Trophoblast cell (in vitro differentiated cells and primary cell): ENCODE results near the gene PELI2.

Experiments
- DNase-seq, 2 donors: peaks; one replicate each; pipeline ENCODE4 v3.0.0-alpha.2; 2016
- H2AFZ ChIP-seq: 2 replicates; pipeline ENCODE4 v1.6.1; 2013; ENCODE audit warnings: low read length, moderate library complexity, mild to moderate bottlenecking; ENCODE audit not compliant: insufficient read depth, poor library complexity
- H2AK5ac ChIP-seq: 2 replicates; pipeline ENCODE4 v1.6.1; 2013; ENCODE audit warnings: mild to moderate bottlenecking, low read length
- H2BK120ac ChIP-seq: 2 replicates; pipeline ENCODE4 v1.6.1; 2013; ENCODE audit warnings: low read length, mild to moderate bottlenecking, moderate library complexity; ENCODE audit not compliant: insufficient read depth, poor library complexity
- H2BK12ac ChIP-seq: 2 replicates; pipeline ENCODE4 v1.6.1; 2013; ENCODE audit warnings: mild to moderate bottlenecking, low read length, moderate library complexity
- H2BK5ac ChIP-seq: 2 replicates; pipeline ENCODE4 v1.6.1; 2013; ENCODE audit warnings: low read length, low read depth, moderate library complexity, mild to moderate bottlenecking; ENCODE audit not compliant: poor library complexity
- H3K14ac ChIP-seq: 2 replicates; pipeline ENCODE4 v1.6.1; 2013; ENCODE audit warnings: mild to moderate bottlenecking, low read length
- H3K18ac ChIP-seq: 2 replicates; pipeline ENCODE4 v1.6.1; 2013; ENCODE audit warnings: mild to moderate bottlenecking, low read length
- H3K23ac ChIP-seq: 2 replicates; pipeline ENCODE4 v1.6.1; 2013; ENCODE audit warnings: low read length
- H3K27ac ChIP-seq: 2 replicates; pipeline ENCODE4 v1.5.1; 2013; ENCODE audit warnings: low read depth, mild to moderate bottlenecking, inconsistent platforms, low read length, moderate library complexity
- H3K27me3 ChIP-seq: 2 replicates; pipeline ENCODE4 v1.6.1; 2013; ENCODE audit warnings: inconsistent platforms, mild to moderate bottlenecking, low read length, moderate library complexity; ENCODE audit not compliant: insufficient read depth
- H3K36me3 ChIP-seq, 2 experiments: 1 replicate in 1 of 2; 2 replicates in 1 of 2; pipeline ENCODE4 v1.6.1; 2013; ENCODE audit warnings: low read length in 2 of 2, mild to moderate bottlenecking in 2 of 2, moderate library complexity in 1 of 2; ENCODE audit not compliant: insufficient read depth in 2 of 2, control insufficient read depth in 1 of 2
- H3K4ac ChIP-seq: 2 replicates; pipeline ENCODE4 v1.6.1; 2013; ENCODE audit warnings: low read depth, mild to moderate bottlenecking, low read length, moderate library complexity
- H3K4me1 ChIP-seq, 2 experiments: 1 replicate in 1 of 2; 2 replicates in 1 of 2; pipeline ENCODE4 v1.6.1; 2013; ENCODE audit warnings: low read length in 2 of 2, mild to moderate bottlenecking in 2 of 2, moderate library complexity in 1 of 2; ENCODE audit not compliant: insufficient read depth in 2 of 2, control insufficient read depth in 1 of 2
- H3K4me2 ChIP-seq: 2 replicates; pipeline ENCODE4 v1.6.1; 2013; ENCODE audit warnings: inconsistent platforms, mild to moderate bottlenecking, low read length, moderate library complexity
- H3K4me3 ChIP-seq: 2 replicates; pipeline ENCODE4 v1.5.1; 2013; ENCODE audit warnings: mild to moderate bottlenecking, low read depth, low read length, inconsistent platforms
- H3K79me1 ChIP-seq: one replicate; pipeline ENCODE4 v1.6.1; 2013; ENCODE audit warnings: low read length
- H3K79me2 ChIP-seq: 2 replicates; pipeline ENCODE4 v1.6.1; 2013; ENCODE audit warnings: low read length, mild to moderate bottlenecking; ENCODE audit not compliant: control insufficient read depth, insufficient read depth, poor library complexity
- H3K9ac ChIP-seq: 2 replicates; pipeline ENCODE4 v1.6.1; 2013; ENCODE audit warnings: mild to moderate bottlenecking, low read length
- H3K9me3 ChIP-seq: 2 replicates; pipeline ENCODE4 v1.6.1; 2013; ENCODE audit warnings: low read depth, mild to moderate bottlenecking, control low read depth, inconsistent platforms, low read length; ENCODE audit not compliant: insufficient read depth
- H4K12ac ChIP-seq: 2 replicates; pipeline ENCODE4 v1.6.1; 2013; ENCODE audit warnings: low read depth, mild to moderate bottlenecking, low read length, moderate library complexity
- H4K8ac ChIP-seq: 2 replicates; pipeline ENCODE4 v1.6.1; 2013; ENCODE audit warnings: low read depth, mild to moderate bottlenecking, low read length, moderate library complexity
- H4K91ac ChIP-seq: one replicate; pipeline ENCODE4 v1.6.1; 2013; ENCODE audit warnings: low read depth, mild to moderate bottlenecking, low read length, moderate library complexity
- WGBS: extraction: QIAGEN DNeasy Blood & Tissue Kit; methylation state at CpG from one replicate; pipeline ENCODE4 v1.1.7; 2013; ENCODE audit warnings: missing lambda C conversion rate; ENCODE audit not compliant: insufficient read length, insufficient coverage; ENCODE audit errors: extremely low coverage; 5-methylcytosine and 5-hydroxymethylcytosine counted together

PELI2 gene

GRCh38 chr14:56262530-56262929, 144.3 kb downstream of the PELI2 start:
- Histone ChIP-seq H3K4me3 (no peak overlapping the region), H2BK12ac (no peak overlapping the region), H2BK120ac (no peak overlapping the region), H3K18ac (no peak overlapping the region), H2BK5ac (no peak overlapping the region), H3K27me3 (no peaks in the 10 kb centered on the region), H4K12ac (no peak overlapping the region), H3K14ac (no peak overlapping the region), H2AFZ (no peak overlapping the region), H2AK5ac (no peak overlapping the region), H4K91ac (no peak overlapping the region), H3K79me1 (no peaks in the 10 kb centered on the region), H4K8ac (no peak overlapping the region), H3K4me1 (no peaks in the 10 kb centered on the region), H3K4ac (no peak overlapping the region), H3K27ac (no peak overlapping the region), H3K79me2 (no peaks in the 10 kb centered on the region), H3K9me3 (no peaks in the 10 kb centered on the region), H3K4me2 (no peak overlapping the region), H3K23ac (no peak overlapping the region), H3K36me3 (no peaks in the 10 kb centered on the region), H3K9ac (no peak overlapping the region)
- no peak for DNase-seq
- no CpG with 5 or more reads among the region's 3 CpGs for WGBS

- Histone ChIP-seq H4K12ac (no peak overlapping the region), H3K4ac (no peak overlapping the region), H3K14ac (no peak overlapping the region), H3K4me3 (no peak overlapping the region), H2AK5ac (no peak overlapping the region), H3K27ac (no peak overlapping the region), H3K4me1 (no peaks in the 10 kb centered on the region), H3K79me2 (no peaks in the 10 kb centered on the region), H2BK12ac (no peak overlapping the region), H3K9me3 (no peaks in the 10 kb centered on the region), H3K23ac (no peak overlapping the region), H3K36me3 (no peaks in the 10 kb centered on the region), H4K91ac (no peak overlapping the region), H3K18ac (no peak overlapping the region), H4K8ac (no peak overlapping the region), H2BK120ac (no peak overlapping the region), H3K79me1 (no peaks in the 10 kb centered on the region), H3K4me2 (no peak overlapping the region), H3K27me3 (no peaks in the 10 kb centered on the region), H3K9ac (no peak overlapping the region), H2AFZ (no peak overlapping the region), H2BK5ac (no peak overlapping the region)
- no CpG with 5 or more reads among the region's 2 CpGs for WGBS
- DNase-seq: no peak
Measured at GRCh38 chr14:56268039-56268438, 149.8 kb downstream of the PELI2 start.

- WGBS: no CpG with 5 or more reads among the region's 5 CpGs
- H3K4ac ChIP-seq: no peak overlapping the region
Measured at GRCh38 chr14:56268673-56269072, 150.5 kb downstream of the PELI2 start.

GRCh38 chr14:56270921-56271320, 152.7 kb downstream of the PELI2 start:
- no peak overlapping the region for H4K8ac ChIP-seq
- no peak overlapping the region for H3K4me3 ChIP-seq
- no peak overlapping the region for H4K91ac ChIP-seq
- H2BK12ac ChIP-seq: no peak overlapping the region
- H3K79me1 ChIP-seq: no peaks in the 10 kb centered on the region
- no peak overlapping the region for H4K12ac ChIP-seq
- no peak overlapping the region for H2AK5ac ChIP-seq
- H3K14ac ChIP-seq: no peak overlapping the region
- no peak overlapping the region for H2BK5ac ChIP-seq
- H3K4me1 ChIP-seq: no peaks in the 10 kb centered on the region
- H3K4ac ChIP-seq: no peak overlapping the region
- H3K79me2 ChIP-seq: no peaks in the 10 kb centered on the region
- H3K9me3 ChIP-seq: no peaks in the 10 kb centered on the region
- DNase-seq: no peak
- H3K9ac ChIP-seq: no peak overlapping the region
- no peak overlapping the region for H2BK120ac ChIP-seq
- WGBS: no CpG with 5 or more reads among the region's 8 CpGs
- no peak overlapping the region for H3K23ac ChIP-seq
- no peak overlapping the region for H2AFZ ChIP-seq
- H3K4me2 ChIP-seq: no peak overlapping the region
- H3K27ac ChIP-seq: no peak overlapping the region
- no peaks in the 10 kb centered on the region for H3K27me3 ChIP-seq
- H3K18ac ChIP-seq: no peak overlapping the region
- H3K36me3 ChIP-seq: no peaks in the 10 kb centered on the region

More at GRCh38 chr14:56268673-56269072, 150.5 kb downstream of the PELI2 start:
- H4K8ac ChIP-seq: no peak overlapping the region
- H2AFZ ChIP-seq: no peak overlapping the region
- H2BK5ac ChIP-seq: no peak overlapping the region
- peak in 1 of 2 donors; percentile 21 for DNase-seq
- H3K4me2 ChIP-seq: no peak overlapping the region
- H2BK120ac ChIP-seq: no peak overlapping the region
- no peak overlapping the region for H3K27ac ChIP-seq
- H3K79me1 ChIP-seq: no peaks in the 10 kb centered on the region
- H3K4me1 ChIP-seq: no peaks in the 10 kb centered on the region
- H2BK12ac ChIP-seq: no peak overlapping the region
- no peaks in the 10 kb centered on the region for H3K27me3 ChIP-seq
- no peaks in the 10 kb centered on the region for H3K79me2 ChIP-seq
- no peaks in the 10 kb centered on the region for H3K9me3 ChIP-seq
- no peak overlapping the region for H3K9ac ChIP-seq
- no peak overlapping the region for H3K18ac ChIP-seq
- H3K4me3 ChIP-seq: no peak overlapping the region
- no peak overlapping the region for H3K14ac ChIP-seq
- H4K12ac ChIP-seq: no peak overlapping the region
- no peaks in the 10 kb centered on the region for H3K36me3 ChIP-seq
- no peak overlapping the region for H4K91ac ChIP-seq
- no peak overlapping the region for H2AK5ac ChIP-seq
- no peak overlapping the region for H3K23ac ChIP-seq
